GM12878 (cell line): Measurements from ENCODE around the gene UEVLD.
A peak's percentile ranks its signal among the peaks of the same experiment; 100 is the strongest.

Experiments used
- CREB1 ChIP-seq: IDR thresholded peaks from 2 replicates; pipeline ENCODE4 v1.6.1; 2012; ENCODE audit warnings: low read depth, mild to moderate bottlenecking, inconsistent platforms
- RELA ChIP-seq: fragments of 450-650 bp; IDR thresholded peaks from 2 replicates; pipeline ENCODE4 v1.8.0; 2014; ENCODE audit warnings: borderline replicate concordance; ENCODE audit not compliant: partially characterized antibody
- SPI1 ChIP-seq: IDR thresholded peaks from 2 replicates; pipeline ENCODE4 v1.6.1; 2011; ENCODE audit warnings: low read depth, mild to moderate bottlenecking, low read length, moderate library complexity, borderline replicate concordance; ENCODE audit not compliant: insufficient read depth
- YBX1 ChIP-seq: fragments of 450-650 bp; IDR thresholded peaks from 2 replicates; pipeline ENCODE4 v1.6.1; 2016; ENCODE audit warnings: antibody characterized with exemption
- YY1 ChIP-seq: IDR thresholded peaks from 2 replicates; pipeline ENCODE4 v1.6.1; 2011; ENCODE audit warnings: low read depth, mild to moderate bottlenecking, low read length
- ZSCAN29 ChIP-seq: fragments of 450-650 bp; IDR thresholded peaks from 2 replicates; pipeline ENCODE4 v1.6.1; 2017; ENCODE audit warnings: mild to moderate bottlenecking, moderate library complexity
- TF ChIP-seq, protein P1 (sequence below), 3 experiments: IDR thresholded peaks in 2 of 3; conservative IDR thresholded peaks in 1 of 3; 2 replicates each; pipeline ENCODE4 v1.5.1; 2011; ENCODE audit warnings: low read depth in 3 of 3, low read length in 3 of 3, mild to moderate bottlenecking in 3 of 3, control low read depth in 2 of 3, moderate library complexity in 2 of 3, inconsistent platforms in 1 of 3, mixed read lengths in 1 of 3; ENCODE audit not compliant: control insufficient read depth in 2 of 3, insufficient read depth in 1 of 3; ENCODE audit errors: extremely low read depth in 1 of 3
- TF ChIP-seq, protein P2 (sequence below): IDR thresholded peaks from 2 replicates; pipeline ENCODE4 v1.6.1; 2012; ENCODE audit warnings: low read depth, low read length, improper control_type of control experiment

DNA sequence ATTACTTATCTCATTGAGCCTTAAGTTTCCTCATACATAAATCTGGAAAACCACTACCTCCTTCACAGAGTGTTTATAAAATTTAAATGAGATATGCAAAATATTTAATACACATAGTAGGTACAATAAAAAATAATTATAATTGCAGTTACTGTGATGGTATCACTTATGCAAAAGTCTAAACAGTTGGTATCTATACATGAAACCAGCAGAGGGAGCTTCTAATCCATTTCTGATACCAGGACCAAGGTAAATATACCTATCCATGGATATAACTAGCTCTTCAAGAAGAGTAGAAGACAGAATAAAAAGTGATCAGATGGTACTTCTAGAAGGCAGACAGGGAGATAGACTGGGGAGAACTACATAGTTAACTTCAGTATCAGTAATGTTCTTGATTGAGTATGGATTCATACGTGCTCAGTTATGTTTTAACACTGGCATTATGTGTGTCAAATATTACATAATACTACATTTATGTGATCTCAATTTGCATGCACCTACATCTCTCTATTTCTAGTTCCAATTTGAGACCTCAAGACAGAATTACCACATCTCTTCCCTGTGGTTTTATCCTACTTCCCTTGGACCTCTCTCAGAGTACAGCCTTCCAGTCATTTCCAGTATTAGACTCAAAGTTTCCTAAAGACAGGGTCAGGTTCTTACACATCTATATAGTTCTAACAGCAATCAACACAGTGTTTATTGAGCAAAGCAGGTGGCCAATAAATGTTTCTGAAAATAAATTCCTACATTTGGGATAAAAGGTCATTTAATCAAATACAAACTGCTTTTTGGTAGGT, 48.1 kb downstream of the UEVLD start:
- TF ChIP-seq, protein P1, sequence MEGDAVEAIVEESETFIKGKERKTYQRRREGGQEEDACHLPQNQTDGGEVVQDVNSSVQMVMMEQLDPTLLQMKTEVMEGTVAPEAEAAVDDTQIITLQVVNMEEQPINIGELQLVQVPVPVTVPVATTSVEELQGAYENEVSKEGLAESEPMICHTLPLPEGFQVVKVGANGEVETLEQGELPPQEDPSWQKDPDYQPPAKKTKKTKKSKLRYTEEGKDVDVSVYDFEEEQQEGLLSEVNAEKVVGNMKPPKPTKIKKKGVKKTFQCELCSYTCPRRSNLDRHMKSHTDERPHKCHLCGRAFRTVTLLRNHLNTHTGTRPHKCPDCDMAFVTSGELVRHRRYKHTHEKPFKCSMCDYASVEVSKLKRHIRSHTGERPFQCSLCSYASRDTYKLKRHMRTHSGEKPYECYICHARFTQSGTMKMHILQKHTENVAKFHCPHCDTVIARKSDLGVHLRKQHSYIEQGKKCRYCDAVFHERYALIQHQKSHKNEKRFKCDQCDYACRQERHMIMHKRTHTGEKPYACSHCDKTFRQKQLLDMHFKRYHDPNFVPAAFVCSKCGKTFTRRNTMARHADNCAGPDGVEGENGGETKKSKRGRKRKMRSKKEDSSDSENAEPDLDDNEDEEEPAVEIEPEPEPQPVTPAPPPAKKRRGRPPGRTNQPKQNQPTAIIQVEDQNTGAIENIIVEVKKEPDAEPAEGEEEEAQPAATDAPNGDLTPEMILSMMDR (IDR thresholded peaks at IDR 0.05 in 2 of 3, conservative IDR thresholded peaks at IDR 0.05 in 1 of 3; ENCODE audit: control insufficient read depth in 2 of 3, extremely low read depth in 1 of 3, insufficient read depth in 1 of 3, low read depth in 3 of 3, low read length in 3 of 3) = peak; percentile 46 to 69 (median 56)
- TF ChIP-seq SPI1 (no peak), YY1 (no peak), RELA (no peak), ZSCAN29 (no peak), YBX1 (no peak), CREB1 (no peak)
- TF ChIP-seq, protein P2, sequence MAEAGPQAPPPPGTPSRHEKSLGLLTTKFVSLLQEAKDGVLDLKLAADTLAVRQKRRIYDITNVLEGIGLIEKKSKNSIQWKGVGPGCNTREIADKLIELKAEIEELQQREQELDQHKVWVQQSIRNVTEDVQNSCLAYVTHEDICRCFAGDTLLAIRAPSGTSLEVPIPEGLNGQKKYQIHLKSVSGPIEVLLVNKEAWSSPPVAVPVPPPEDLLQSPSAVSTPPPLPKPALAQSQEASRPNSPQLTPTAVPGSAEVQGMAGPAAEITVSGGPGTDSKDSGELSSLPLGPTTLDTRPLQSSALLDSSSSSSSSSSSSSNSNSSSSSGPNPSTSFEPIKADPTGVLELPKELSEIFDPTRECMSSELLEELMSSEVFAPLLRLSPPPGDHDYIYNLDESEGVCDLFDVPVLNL = no peak
